ENCODE data around the gene TNFAIP8.
"Not testable (repeated sequence)": the region's sequence is repeated elsewhere in the genome, so short reads cannot be mapped to it uniquely, and the experiment has no call there.

DNA sequence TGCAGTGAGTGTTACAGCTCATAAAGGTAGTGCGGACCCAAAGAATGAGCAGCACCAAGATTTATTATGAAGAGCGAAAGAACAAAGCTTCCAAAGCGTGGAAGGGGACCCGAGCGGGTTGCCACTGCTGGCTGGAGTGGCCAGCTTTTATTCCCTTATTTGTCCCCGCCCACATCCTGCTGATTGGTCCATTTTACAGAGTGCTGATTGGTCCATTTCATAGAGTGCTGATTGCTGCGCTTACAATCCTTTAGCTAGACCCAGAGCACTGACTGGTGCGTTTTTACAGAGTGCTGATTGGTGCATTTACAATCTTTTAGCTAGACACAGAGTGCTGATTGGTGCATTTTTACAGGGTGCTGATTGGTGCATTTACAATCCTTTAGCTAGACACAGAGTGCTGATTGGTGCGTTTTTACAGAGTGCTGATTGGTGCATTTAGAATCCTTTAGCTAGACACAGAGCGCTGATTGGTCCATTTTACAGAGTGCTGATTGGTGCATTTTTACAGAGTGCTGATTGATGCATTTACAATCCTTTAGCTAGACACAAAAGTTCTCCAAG lies 76.9 kb downstream of the TNFAIP8 start:
- TF ChIP-seq, protein P1, sequence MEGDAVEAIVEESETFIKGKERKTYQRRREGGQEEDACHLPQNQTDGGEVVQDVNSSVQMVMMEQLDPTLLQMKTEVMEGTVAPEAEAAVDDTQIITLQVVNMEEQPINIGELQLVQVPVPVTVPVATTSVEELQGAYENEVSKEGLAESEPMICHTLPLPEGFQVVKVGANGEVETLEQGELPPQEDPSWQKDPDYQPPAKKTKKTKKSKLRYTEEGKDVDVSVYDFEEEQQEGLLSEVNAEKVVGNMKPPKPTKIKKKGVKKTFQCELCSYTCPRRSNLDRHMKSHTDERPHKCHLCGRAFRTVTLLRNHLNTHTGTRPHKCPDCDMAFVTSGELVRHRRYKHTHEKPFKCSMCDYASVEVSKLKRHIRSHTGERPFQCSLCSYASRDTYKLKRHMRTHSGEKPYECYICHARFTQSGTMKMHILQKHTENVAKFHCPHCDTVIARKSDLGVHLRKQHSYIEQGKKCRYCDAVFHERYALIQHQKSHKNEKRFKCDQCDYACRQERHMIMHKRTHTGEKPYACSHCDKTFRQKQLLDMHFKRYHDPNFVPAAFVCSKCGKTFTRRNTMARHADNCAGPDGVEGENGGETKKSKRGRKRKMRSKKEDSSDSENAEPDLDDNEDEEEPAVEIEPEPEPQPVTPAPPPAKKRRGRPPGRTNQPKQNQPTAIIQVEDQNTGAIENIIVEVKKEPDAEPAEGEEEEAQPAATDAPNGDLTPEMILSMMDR (conservative IDR thresholded peaks at IDR 0.05; ENCODE audit: low read depth in 2 of 2), result not testable (repeated sequence)
- not testable (repeated sequence) for TF ChIP-seq STAT1 (IDR thresholded peaks at IDR 0.05; ENCODE audit: unreplicated experiment); POLR2AphosphoS5 (IDR thresholded peaks at IDR 0.05; ENCODE audit: low read depth); CREB1 (CRISPR knock-in tag; IDR thresholded peaks at IDR 0.05; ENCODE audit: low read depth); EZH2 (IDR thresholded peaks at IDR 0.05; ENCODE audit: low read depth, unreplicated experiment)
- TF ChIP-seq, protein P2, sequence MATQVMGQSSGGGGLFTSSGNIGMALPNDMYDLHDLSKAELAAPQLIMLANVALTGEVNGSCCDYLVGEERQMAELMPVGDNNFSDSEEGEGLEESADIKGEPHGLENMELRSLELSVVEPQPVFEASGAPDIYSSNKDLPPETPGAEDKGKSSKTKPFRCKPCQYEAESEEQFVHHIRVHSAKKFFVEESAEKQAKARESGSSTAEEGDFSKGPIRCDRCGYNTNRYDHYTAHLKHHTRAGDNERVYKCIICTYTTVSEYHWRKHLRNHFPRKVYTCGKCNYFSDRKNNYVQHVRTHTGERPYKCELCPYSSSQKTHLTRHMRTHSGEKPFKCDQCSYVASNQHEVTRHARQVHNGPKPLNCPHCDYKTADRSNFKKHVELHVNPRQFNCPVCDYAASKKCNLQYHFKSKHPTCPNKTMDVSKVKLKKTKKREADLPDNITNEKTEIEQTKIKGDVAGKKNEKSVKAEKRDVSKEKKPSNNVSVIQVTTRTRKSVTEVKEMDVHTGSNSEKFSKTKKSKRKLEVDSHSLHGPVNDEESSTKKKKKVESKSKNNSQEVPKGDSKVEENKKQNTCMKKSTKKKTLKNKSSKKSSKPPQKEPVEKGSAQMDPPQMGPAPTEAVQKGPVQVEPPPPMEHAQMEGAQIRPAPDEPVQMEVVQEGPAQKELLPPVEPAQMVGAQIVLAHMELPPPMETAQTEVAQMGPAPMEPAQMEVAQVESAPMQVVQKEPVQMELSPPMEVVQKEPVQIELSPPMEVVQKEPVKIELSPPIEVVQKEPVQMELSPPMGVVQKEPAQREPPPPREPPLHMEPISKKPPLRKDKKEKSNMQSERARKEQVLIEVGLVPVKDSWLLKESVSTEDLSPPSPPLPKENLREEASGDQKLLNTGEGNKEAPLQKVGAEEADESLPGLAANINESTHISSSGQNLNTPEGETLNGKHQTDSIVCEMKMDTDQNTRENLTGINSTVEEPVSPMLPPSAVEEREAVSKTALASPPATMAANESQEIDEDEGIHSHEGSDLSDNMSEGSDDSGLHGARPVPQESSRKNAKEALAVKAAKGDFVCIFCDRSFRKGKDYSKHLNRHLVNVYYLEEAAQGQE (IDR thresholded peaks at IDR 0.05; ENCODE audit: unreplicated experiment), result not testable (repeated sequence)

Data from GM23338 (cell line).